Measurements from ENCODE around the gene HP. TPM values are rescaled to one million over a fixed set of nuclear protein-coding genes. Genes with fewer than 3 reads are reported as not detected.
A peak's percentile ranks its signal among the peaks of the same experiment; 100 is the strongest.

HP gene
- total RNA-seq, 1 donor from 2014 or later = 66.8 TPM

GRCh38 chr16:72043539-72043938, 10.8 kb upstream of the HP start:
- H3K27me3 ChIP-seq (ENCODE audit: low read depth) = no peaks in the 10 kb centered on the region
- peaks cover 9% of the 10 kb centered on the region for H3K4me1 ChIP-seq
- H3K27ac ChIP-seq = no peak overlapping the region
- peaks cover 10% of the 10 kb centered on the region for H3K36me3 ChIP-seq
- H3K4me3 ChIP-seq = no peak overlapping the region
- no peak for TF ChIP-seq CTCF (IDR thresholded peaks at IDR 0.05)
- intact Hi-C loops (cut with DNase I) = no loop called here
- no peak for ATAC-seq
- no peaks in the 10 kb centered on the region for H3K9me3 ChIP-seq
- DNase-seq = no peak

- TF ChIP-seq CTCF (IDR thresholded peaks at IDR 0.05) = no peak
- no peak for ATAC-seq
- H3K27ac ChIP-seq = no peak overlapping the region
- H3K4me1 ChIP-seq = peaks cover 9% of the 10 kb centered on the region
- no peak overlapping the region for H3K4me3 ChIP-seq
- no peak for DNase-seq
- peaks cover 5% of the 10 kb centered on the region for H3K9me3 ChIP-seq
- intact Hi-C loops (cut with DNase I) = no loop called here
- no peaks in the 10 kb centered on the region for H3K27me3 ChIP-seq (ENCODE audit: low read depth)
- peaks cover 10% of the 10 kb centered on the region for H3K36me3 ChIP-seq
Measured at GRCh38 chr16:72044296-72044695, 10.0 kb upstream of the HP start.

GRCh38 chr16:72044825-72045359, 9.4 kb upstream of the HP start:
- H3K27ac ChIP-seq = no peak overlapping the region
- H3K9me3 ChIP-seq = peaks cover 11% of the 10 kb centered on the region
- no peak for TF ChIP-seq CTCF (IDR thresholded peaks at IDR 0.05)
- no peaks in the 10 kb centered on the region for H3K27me3 ChIP-seq (ENCODE audit: low read depth)
- no peak overlapping the region for H3K4me3 ChIP-seq
- intact Hi-C loops (cut with DNase I) = no loop called here
- H3K36me3 ChIP-seq = peaks cover 10% of the 10 kb centered on the region
- H3K4me1 ChIP-seq = peaks cover 9% of the 10 kb centered on the region
- ATAC-seq (no peak), DNase-seq (no peak)

GRCh38 chr16:72049110-72049509, 5.2 kb upstream of the HP start:
- Histone ChIP-seq H3K27me3 (ENCODE audit: low read depth) (no peaks in the 10 kb centered on the region), H3K9me3 (peaks cover 12% of the 10 kb centered on the region), H3K4me1 (peaks cover 17% of the 10 kb centered on the region), H3K27ac (no peak overlapping the region), H3K4me3 (no peak overlapping the region), H3K36me3 (no peaks in the 10 kb centered on the region)
- DNase-seq = no peak
- no peak for ATAC-seq
- no peak for TF ChIP-seq CTCF (IDR thresholded peaks at IDR 0.05)
- intact Hi-C loops (cut with DNase I) = no loop called here

- Histone ChIP-seq H3K27me3 (ENCODE audit: low read depth) (no peaks in the 10 kb centered on the region), H3K9me3 (peaks cover 12% of the 10 kb centered on the region), H3K4me3 (no peak overlapping the region), H3K27ac (no peak overlapping the region), H3K36me3 (no peaks in the 10 kb centered on the region), H3K4me1 (peaks cover 17% of the 10 kb centered on the region)
- ATAC-seq = peak; percentile 74 to 80
- intact Hi-C loops (cut with DNase I) = no loop called here
- no peak for TF ChIP-seq CTCF (IDR thresholded peaks at IDR 0.05)
- DNase-seq = no peak
Measured at GRCh38 chr16:72050769-72051464, 3.4 kb upstream of the HP start.
